NCI-H748 treated with DMSO at 0.1 percent for 48 hours (cell line): ENCODE data around the gene HAUS2.

ENCODE experiments used
- DNase-seq: peaks from one replicate; lab custom pipeline; 2025; lab: John Stamatoyannopoulos, UW

Gene HAUS2

DNA sequence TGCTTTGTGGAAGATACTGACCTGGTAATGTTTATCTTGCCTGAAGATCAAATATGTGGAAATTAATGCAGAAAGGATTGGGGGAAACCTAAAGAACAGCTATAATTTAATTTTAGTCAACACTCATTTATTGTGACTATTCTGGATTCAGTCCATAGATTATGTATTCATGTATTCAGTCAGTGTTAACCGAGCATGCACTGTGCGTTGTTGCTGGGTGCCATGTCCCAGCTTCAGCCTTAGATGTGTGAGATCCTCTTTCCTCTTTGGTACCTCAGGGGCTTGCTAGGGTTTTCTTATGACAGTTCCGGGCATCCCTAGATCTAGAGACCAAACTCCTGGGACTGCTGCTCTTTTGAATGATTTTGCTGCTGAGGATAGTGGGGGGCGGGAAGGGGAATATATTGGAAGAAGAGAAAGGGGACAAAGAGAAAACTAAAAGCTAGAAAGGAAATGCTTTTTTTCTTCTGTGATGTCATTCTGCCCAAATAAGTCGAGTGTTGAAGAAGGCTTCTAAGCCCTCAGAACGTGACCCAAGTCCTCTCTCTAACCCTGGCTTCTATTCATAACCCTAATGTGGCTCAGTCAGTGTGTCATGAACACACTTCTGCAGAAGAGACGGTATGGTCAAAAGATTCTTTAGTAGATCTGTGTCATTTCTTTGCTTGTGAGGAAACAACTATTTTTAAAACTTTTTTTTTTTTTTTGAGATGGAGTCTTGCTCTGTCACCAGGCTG is 60.3 kb downstream of the HAUS2 start:
- DNase-seq: no peak

DNA sequence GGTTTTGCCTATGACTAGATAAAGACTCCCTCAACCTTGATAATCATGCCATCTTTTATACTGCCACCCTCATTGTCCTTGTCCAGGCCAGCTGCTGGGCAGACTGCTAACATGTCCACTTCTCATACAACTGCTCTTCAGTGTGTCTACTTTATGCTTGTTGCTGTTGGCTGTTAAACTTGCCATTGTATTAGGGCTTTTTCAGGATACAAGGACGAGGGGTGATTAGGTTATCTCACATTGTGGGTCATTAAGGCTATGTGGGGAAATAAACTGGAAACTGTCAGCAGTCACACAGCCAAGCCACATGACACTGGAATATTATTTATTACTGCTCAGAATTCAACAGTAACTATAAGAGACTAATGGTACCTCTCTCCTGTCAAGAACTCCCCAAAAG is 62.9 kb downstream of the HAUS2 start:
- DNase-seq: no peak

DNA sequence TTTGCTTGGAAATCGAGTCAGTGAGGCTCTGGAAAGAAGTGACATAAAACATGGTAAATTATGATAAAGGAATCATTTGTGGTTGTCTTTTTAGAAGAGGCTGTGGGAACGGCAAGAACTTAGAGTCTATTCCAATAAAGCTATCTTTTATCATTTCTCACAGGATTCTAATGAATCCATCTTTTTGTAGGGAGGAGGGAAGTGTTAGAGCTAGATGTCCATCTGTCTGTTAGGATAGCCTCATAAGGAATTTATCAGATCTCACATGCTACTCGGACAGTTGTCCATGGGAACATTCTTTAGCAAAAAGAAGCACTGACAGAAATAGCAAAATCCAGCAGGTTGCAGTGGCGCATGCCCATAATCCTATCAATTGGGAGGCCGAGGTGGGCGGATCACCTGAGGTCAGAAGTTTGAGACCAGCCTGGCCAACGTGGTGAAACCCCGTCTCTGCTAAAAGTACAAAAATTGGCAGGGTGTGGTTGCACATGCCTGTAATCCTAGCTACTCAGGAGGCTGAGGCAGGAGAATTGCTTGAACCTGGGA is 63.8 kb downstream of the HAUS2 start:
- DNase-seq: no peak

DNA sequence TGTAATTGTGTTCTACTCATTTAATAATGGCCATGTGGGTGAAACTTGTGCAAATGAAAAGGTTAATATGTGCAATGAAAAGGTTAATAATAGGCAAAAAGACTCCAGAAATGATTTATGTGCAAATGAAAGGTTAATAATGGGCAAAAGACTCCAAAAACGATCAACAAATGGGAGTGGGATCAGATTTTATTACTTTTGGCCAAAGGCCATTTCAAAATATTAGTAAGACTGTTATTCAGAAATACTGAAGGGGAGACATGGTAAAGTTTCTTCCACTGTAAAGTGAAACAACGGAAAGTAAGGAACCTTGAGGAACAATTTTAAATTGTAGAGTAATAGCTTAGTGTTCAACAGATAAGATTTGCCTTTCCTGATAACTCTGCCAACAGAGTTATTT is 67.5 kb downstream of the HAUS2 start:
- DNase-seq: no peak
